OCI-LY7 (cell line): ENCODE data around the gene G6PC3. TPM values are rescaled to one million over a fixed set of nuclear protein-coding genes. Genes with fewer than 3 reads are reported as not detected.

Experiments
- BruUV-seq: library from RNA; stranded (reverse); fragments of 400-500 nt; replicated peaks from 2 replicates; lab custom pipeline; 2021; lab: Mats Ljungman, UMichigan
- CTCF ChIA-PET: fragments of 300-600 bp; sonication (Branson Sonifier 250); formaldehyde crosslinking; loops from one replicate; lab custom pipeline; 2022; ENCODE audit warnings: antibody characterized with exemption; ENCODE audit not compliant: unreplicated experiment; lab: Charles Lee
- POLR2A ChIA-PET: fragments of 300-600 bp; sonication (Branson Sonifier 250); formaldehyde crosslinking; loops from one replicate; lab custom pipeline; 2022; ENCODE audit warnings: antibody characterized with exemption; lab: Charles Lee
- DNase-seq: peaks from one replicate; pipeline ENCODE4 v3.0.0-alpha.2; 2015; ENCODE audit warnings: low spot score
- H2AFZ ChIP-seq: fragments of 200-600 bp; sonication (generic), shearing (Covaris generic); 2 replicates; pipeline ENCODE4 v1.6.1; 2014; ENCODE audit warnings: mild to moderate bottlenecking, antibody characterized with exemption, low read length, moderate library complexity
- H3K27ac ChIP-seq: fragments of 200-600 bp; sonication (generic); 2 replicates; pipeline ENCODE4 v1.5.1; 2014; ENCODE audit warnings: mixed run types, low read depth, mild to moderate bottlenecking, moderate library complexity, low read length, inconsistent platforms; ENCODE audit not compliant: poor library complexity, severe bottlenecking
- H3K36me3 ChIP-seq: fragments of 200-600 bp; sonication (generic); 2 replicates; pipeline ENCODE4 v1.6.1; 2014; ENCODE audit warnings: mild to moderate bottlenecking, antibody characterized with exemption, low read length, moderate library complexity, mixed read lengths; ENCODE audit not compliant: insufficient read depth
- H3K4me1 ChIP-seq: fragments of 200-600 bp; sonication (generic); 2 replicates; pipeline ENCODE4 v1.5.1; 2014; ENCODE audit warnings: mild to moderate bottlenecking, low read length; ENCODE audit not compliant: insufficient read depth, poor library complexity, severe bottlenecking
- H3K4me2 ChIP-seq: fragments of 200-600 bp; sonication (generic); 2 replicates; pipeline ENCODE4 v1.6.1; 2014; ENCODE audit warnings: mild to moderate bottlenecking, low read length
- H3K4me3 ChIP-seq: fragments of 200-600 bp; sonication (generic); 2 replicates; pipeline ENCODE4 v1.5.1; 2014; ENCODE audit warnings: mild to moderate bottlenecking, low read depth, low read length; ENCODE audit not compliant: poor library complexity, severe bottlenecking
- H3K79me2 ChIP-seq: fragments of 200-600 bp; sonication (generic); 2 replicates; pipeline ENCODE4 v1.6.1; 2016; ENCODE audit warnings: low read depth, mild to moderate bottlenecking, low read length, moderate library complexity, mixed read lengths; ENCODE audit not compliant: insufficient read depth
- H3K9me2 ChIP-seq: fragments of 200-600 bp; sonication (generic); 2 replicates; pipeline ENCODE4 v1.6.1; 2016; ENCODE audit warnings: mild to moderate bottlenecking, low read length, mixed read lengths; ENCODE audit not compliant: insufficient read depth
- H3K9me3 ChIP-seq: fragments of 200-600 bp; sonication (generic); 2 replicates; pipeline ENCODE4 v1.6.1; 2014; ENCODE audit warnings: mild to moderate bottlenecking, mixed run types, low read length, mixed read lengths
- H4K20me1 ChIP-seq: fragments of 200-600 bp; sonication (generic); 2 replicates; pipeline ENCODE4 v1.6.1; 2014; ENCODE audit warnings: mild to moderate bottlenecking, antibody characterized with exemption, low read length, moderate library complexity, mixed read lengths; ENCODE audit not compliant: insufficient read depth
- EZH2phosphoT487 ChIP-seq: fragments of 200-600 bp; sonication (generic); IDR thresholded peaks from 2 replicates; pipeline ENCODE4 v1.6.1; 2018; ENCODE audit warnings: low read depth, borderline replicate concordance, mild to moderate bottlenecking, mixed run types, antibody characterized with exemption, low read length, moderate library complexity, mixed read lengths
- intact Hi-C: fragments of 100-400 bp; cut with micrococcal nuclease; formaldehyde crosslinking; loops from one replicate; pipeline ENCODE4 v1.10.0; 2022; ENCODE audit not compliant: unreplicated experiment
- total RNA-seq, 2 experiments: library from RNA; depleted of rRNA in 1 of 2; stranded (reverse); fragments of >200 nt in 1 of 2; shearing (Covaris generic) in 1 of 2; gene quantifications; 2 replicates each; pipeline ENCODE4 v1.2.3, GENCODE V29; 2014 to 2022
- TF ChIP-seq, protein P1 (sequence below): fragments of 200-600 bp; sonication (generic); conservative IDR thresholded peaks from 2 replicates; pipeline ENCODE4 v1.5.1; 2014; ENCODE audit warnings: mild to moderate bottlenecking, antibody characterized with exemption, low read length, moderate library complexity, mixed read lengths

G6PC3 gene
- total RNA-seq, 2 experiments from 2014 or later = 20.6 to 46.1 TPM

DNA sequence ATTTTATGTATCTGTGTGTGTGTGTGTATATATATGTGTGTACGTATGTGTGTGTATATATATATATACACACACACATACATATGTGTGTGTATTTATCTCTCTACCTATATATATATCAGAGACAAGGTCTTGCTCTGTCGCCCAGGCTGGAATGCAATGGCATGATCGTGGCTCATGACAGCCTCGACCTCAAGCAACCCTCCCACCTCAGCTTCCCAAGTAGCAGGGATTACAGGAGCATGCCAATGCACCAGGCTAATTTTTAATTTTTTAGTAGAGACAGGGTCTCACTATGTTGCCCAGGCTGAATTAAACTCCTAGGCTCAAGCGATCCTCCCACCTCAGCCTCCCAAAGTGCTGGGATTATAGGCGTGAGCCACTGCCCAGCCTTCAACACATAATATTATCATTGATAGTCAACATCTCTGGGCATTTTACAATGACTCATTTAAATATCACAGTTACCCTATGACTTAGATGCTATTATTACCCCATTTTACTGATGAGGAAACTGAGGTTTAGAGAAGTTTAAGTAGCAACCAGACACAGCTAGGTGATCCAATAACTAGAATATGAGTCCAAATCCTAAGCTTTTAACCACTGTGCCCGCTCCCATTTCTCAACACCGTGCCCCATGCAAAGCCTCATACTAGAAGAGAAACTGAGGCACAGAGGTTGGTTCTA lies 24.3 kb downstream of the G6PC3 start:
- H3K4me1 ChIP-seq = peaks cover 14% of the 10 kb centered on the region
- CTCF ChIA-PET = no interaction called here
- no peak overlapping the region for H3K4me3 ChIP-seq
- no peak overlapping the region for H3K27ac ChIP-seq
- no peaks in the 10 kb centered on the region for H3K9me3 ChIP-seq
- H3K36me3 ChIP-seq = peaks cover 13% of the 10 kb centered on the region
- intact Hi-C loops = loop anchor here (5.0 kb wide), 1 partner anchor 153 kb away; the partner anchor contains the start of gene PPY
- no peaks in the 10 kb centered on the region for H3K9me2 ChIP-seq
- POLR2A ChIA-PET = no interaction called here
- H4K20me1 ChIP-seq = no peaks in the 10 kb centered on the region
- TF ChIP-seq, protein P1, sequence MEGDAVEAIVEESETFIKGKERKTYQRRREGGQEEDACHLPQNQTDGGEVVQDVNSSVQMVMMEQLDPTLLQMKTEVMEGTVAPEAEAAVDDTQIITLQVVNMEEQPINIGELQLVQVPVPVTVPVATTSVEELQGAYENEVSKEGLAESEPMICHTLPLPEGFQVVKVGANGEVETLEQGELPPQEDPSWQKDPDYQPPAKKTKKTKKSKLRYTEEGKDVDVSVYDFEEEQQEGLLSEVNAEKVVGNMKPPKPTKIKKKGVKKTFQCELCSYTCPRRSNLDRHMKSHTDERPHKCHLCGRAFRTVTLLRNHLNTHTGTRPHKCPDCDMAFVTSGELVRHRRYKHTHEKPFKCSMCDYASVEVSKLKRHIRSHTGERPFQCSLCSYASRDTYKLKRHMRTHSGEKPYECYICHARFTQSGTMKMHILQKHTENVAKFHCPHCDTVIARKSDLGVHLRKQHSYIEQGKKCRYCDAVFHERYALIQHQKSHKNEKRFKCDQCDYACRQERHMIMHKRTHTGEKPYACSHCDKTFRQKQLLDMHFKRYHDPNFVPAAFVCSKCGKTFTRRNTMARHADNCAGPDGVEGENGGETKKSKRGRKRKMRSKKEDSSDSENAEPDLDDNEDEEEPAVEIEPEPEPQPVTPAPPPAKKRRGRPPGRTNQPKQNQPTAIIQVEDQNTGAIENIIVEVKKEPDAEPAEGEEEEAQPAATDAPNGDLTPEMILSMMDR = no peak
- TF ChIP-seq EZH2phosphoT487 = no peak
- BruUV-seq = no TSS peak
- no peak overlapping the region for H3K4me2 ChIP-seq
- no peak overlapping the region for H2AFZ ChIP-seq
- no peaks in the 10 kb centered on the region for H3K79me2 ChIP-seq
- no peak for DNase-seq

- POLR2A ChIA-PET = no interaction called here
- Histone ChIP-seq H3K9me3 (no peaks in the 10 kb centered on the region), H4K20me1 (no peaks in the 10 kb centered on the region), H3K36me3 (peaks cover 13% of the 10 kb centered on the region; the same call in 1 of the 2 replicates), H3K4me2 (no peak overlapping the region), H3K79me2 (no peaks in the 10 kb centered on the region), H3K4me3 (no peak overlapping the region), H3K4me1 (peaks cover 14% of the 10 kb centered on the region), H2AFZ (no peak overlapping the region), H3K27ac (no peak overlapping the region), H3K9me2 (no peaks in the 10 kb centered on the region)
- TF ChIP-seq, protein P1 = no peak
- no peak for TF ChIP-seq EZH2phosphoT487
- CTCF ChIA-PET = no interaction called here
- intact Hi-C loops = loop anchor here (5.0 kb wide), 1 partner anchor 153 kb away; the partner anchor contains the start of gene PPY
- no TSS peak for BruUV-seq
- DNase-seq = no peak
Observed at GRCh38 chr17:44095388-44095646, 24.8 kb downstream of the G6PC3 start.
